ENCODE data around the gene HSPH1. TPM values are rescaled to one million over a fixed set of nuclear protein-coding genes. Genes with fewer than 3 reads are reported as not detected.
"Not testable (repeated sequence)": the region's sequence is repeated elsewhere in the genome, so short reads cannot be mapped to it uniquely, and the experiment has no call there.

Gene HSPH1
- total RNA-seq, 1 experiment from 2014 or later: 315 TPM

DNA sequence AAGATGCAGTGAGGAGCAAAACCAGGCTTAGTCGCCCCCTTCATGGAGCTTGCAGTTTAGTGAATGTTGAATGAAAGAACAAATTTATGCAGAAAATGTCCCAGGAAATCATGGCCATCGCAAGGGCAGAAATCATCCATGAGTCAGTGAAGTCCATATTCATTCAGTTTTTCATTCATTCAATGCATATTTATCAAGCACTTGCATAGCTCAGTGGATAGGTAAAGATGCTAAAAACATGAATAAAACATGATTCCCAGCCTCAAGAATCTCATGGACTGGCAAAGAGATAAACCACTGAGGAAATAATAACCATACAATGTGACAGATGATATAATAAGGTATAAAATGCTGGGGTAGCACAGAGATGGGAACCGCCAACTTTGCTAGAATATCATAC lies 58.8 kb downstream of the HSPH1 start:
- H3K27me3 ChIP-seq (replicated peaks; ENCODE audit: insufficient read depth, low read depth, low read length, poor library complexity): no peaks in the 10 kb centered on the region
- no peak overlapping the region for H3K4me3 ChIP-seq (ENCODE audit: low read depth, low read length, poor library complexity, severe bottlenecking)
- intact Hi-C loops (cut with micrococcal nuclease; ENCODE audit: unreplicated experiment): no loop called here
- no peak overlapping the region for H3K27ac ChIP-seq (ENCODE audit: low read depth, low read length, poor library complexity, severe bottlenecking)
- DNase-seq (ENCODE audit: low spot score): no peak
- BruUV-seq (replicated peaks): no TSS peak
- TF ChIP-seq EZH2 (IDR thresholded peaks at IDR 0.05; ENCODE audit: borderline replicate concordance, low read depth, low read length, poor library complexity, severe bottlenecking) (no peak), CTCF (conservative IDR thresholded peaks at IDR 0.05; ENCODE audit: low read depth, low read length) (no peak)
- ChIA-PET POLR2A (ENCODE audit: low non-redundant PET) (no interaction called here), CTCF (no interaction called here)
- H3K36me3 ChIP-seq (ENCODE audit: insufficient read depth, low read length, poor library complexity, severe bottlenecking): no peaks in the 10 kb centered on the region
- no peaks in the 10 kb centered on the region for H3K9me3 ChIP-seq (ENCODE audit: low read depth, low read length, poor library complexity, severe bottlenecking)
- no peaks in the 10 kb centered on the region for H3K4me1 ChIP-seq (ENCODE audit: insufficient read depth, low read length, poor library complexity, severe bottlenecking)

GRCh38 chr13:31101472-31102170 lies 60.1 kb downstream of the HSPH1 start:
- POLR2A ChIA-PET (ENCODE audit: low non-redundant PET): interaction anchor here (0.7 kb wide), 1 partner anchor 21 kb away, joined by 4 read pairs; no protein-coding TSS in a partner anchor

GRCh38 chr13:31100721-31101120 lies 61.0 kb downstream of the HSPH1 start:
- H3K36me3 ChIP-seq (ENCODE audit: insufficient read depth, low read length, poor library complexity, severe bottlenecking): no peaks in the 10 kb centered on the region
- no peaks in the 10 kb centered on the region for H3K4me1 ChIP-seq (ENCODE audit: insufficient read depth, low read length, poor library complexity, severe bottlenecking)
- TF ChIP-seq EZH2 (IDR thresholded peaks at IDR 0.05; ENCODE audit: borderline replicate concordance, low read depth, low read length, poor library complexity, severe bottlenecking) (no peak), CTCF (conservative IDR thresholded peaks at IDR 0.05; ENCODE audit: low read depth, low read length) (no peak)
- no peak overlapping the region for H3K27ac ChIP-seq (ENCODE audit: low read depth, low read length, poor library complexity, severe bottlenecking)
- no peaks in the 10 kb centered on the region for H3K9me3 ChIP-seq (ENCODE audit: low read depth, low read length, poor library complexity, severe bottlenecking)
- ChIA-PET POLR2A (ENCODE audit: low non-redundant PET) (no interaction called here), CTCF (no interaction called here)
- no peak for DNase-seq (ENCODE audit: low spot score)
- intact Hi-C loops (cut with micrococcal nuclease; ENCODE audit: unreplicated experiment): no loop called here
- H3K27me3 ChIP-seq (replicated peaks; ENCODE audit: insufficient read depth, low read depth, low read length, poor library complexity): no peaks in the 10 kb centered on the region
- BruUV-seq (replicated peaks): no TSS peak
- H3K4me3 ChIP-seq (ENCODE audit: low read depth, low read length, poor library complexity, severe bottlenecking): no peak overlapping the region

More at GRCh38 chr13:31101472-31102170, 60.1 kb downstream of the HSPH1 start:
- no peak for DNase-seq (ENCODE audit: low spot score)
- Histone ChIP-seq H3K27me3 (replicated peaks; ENCODE audit: insufficient read depth, low read depth, low read length, poor library complexity) (no peaks in the 10 kb centered on the region), H3K4me3 (ENCODE audit: low read depth, low read length, poor library complexity, severe bottlenecking) (no peak overlapping the region), H3K4me1 (ENCODE audit: insufficient read depth, low read length, poor library complexity, severe bottlenecking) (no peaks in the 10 kb centered on the region), H3K36me3 (ENCODE audit: insufficient read depth, low read length, poor library complexity, severe bottlenecking) (no peaks in the 10 kb centered on the region), H3K9me3 (ENCODE audit: low read depth, low read length, poor library complexity, severe bottlenecking) (no peaks in the 10 kb centered on the region), H3K27ac (ENCODE audit: low read depth, low read length, poor library complexity, severe bottlenecking) (no peak overlapping the region)
- intact Hi-C loops (cut with micrococcal nuclease; ENCODE audit: unreplicated experiment): no loop called here
- no TSS peak for BruUV-seq (replicated peaks)
- CTCF ChIA-PET: no interaction called here
- no peak for TF ChIP-seq EZH2 (IDR thresholded peaks at IDR 0.05; ENCODE audit: borderline replicate concordance, low read depth, low read length, poor library complexity, severe bottlenecking)
- TF ChIP-seq CTCF (conservative IDR thresholded peaks at IDR 0.05; ENCODE audit: low read depth, low read length): no peak

- H3K4me3 ChIP-seq (ENCODE audit: low read depth, low read length, poor library complexity, severe bottlenecking); H3K4me1 ChIP-seq (ENCODE audit: insufficient read depth, low read length, poor library complexity, severe bottlenecking); DNase-seq (ENCODE audit: low spot score); intact Hi-C loops (cut with micrococcal nuclease; ENCODE audit: unreplicated experiment); H3K36me3 ChIP-seq (ENCODE audit: insufficient read depth, low read length, poor library complexity, severe bottlenecking); POLR2A ChIA-PET (ENCODE audit: low non-redundant PET); H3K9me3 ChIP-seq (ENCODE audit: low read depth, low read length, poor library complexity, severe bottlenecking); CTCF ChIA-PET; H3K27me3 ChIP-seq (replicated peaks; ENCODE audit: insufficient read depth, low read depth, low read length, poor library complexity); BruUV-seq (replicated peaks); H3K27ac ChIP-seq (ENCODE audit: low read depth, low read length, poor library complexity, severe bottlenecking): not testable (repeated sequence)
These were observed 63.7 kb downstream of the HSPH1 start for GRCh38 chr13:31097911-31098434.
